ENCODE data around the gene CS.

The CS gene

GRCh38 chr12:56257071-56257470, 43.1 kb downstream of the CS start:
- Histone ChIP-seq H3K27me3 (ENCODE audit: control insufficient read depth, low read length) (no peaks in the 10 kb centered on the region), H3F3A (ENCODE audit: control insufficient read depth, insufficient read depth) (peaks cover 3% of the 10 kb centered on the region), H3K4me3 (ENCODE audit: low read length) (peak overlapping the region; percentile 100), H3K36me3 (ENCODE audit: control insufficient read depth, low read length) (peaks cover 50% of the 10 kb centered on the region), H3K9me2 (replicated peaks; ENCODE audit: control insufficient read depth, low read length) (no peaks in the 10 kb centered on the region), H3K79me2 (ENCODE audit: control insufficient read depth, low read length) (peaks cover 25% of the 10 kb centered on the region), H4K20me1 (ENCODE audit: control insufficient read depth, insufficient read depth, low read depth, low read length) (no peaks in the 10 kb centered on the region), H3K9me3 (ENCODE audit: control insufficient read depth, insufficient read depth, low read length) (no peaks in the 10 kb centered on the region), H3K4me1 (ENCODE audit: control insufficient read depth, low read length) (peaks cover 20% of the 10 kb centered on the region), H3K4me2 (ENCODE audit: low read length) (peak overlapping the region; percentile 100), H3K27ac (ENCODE audit: low read depth, low read length) (no peak overlapping the region)
- TF ChIP-seq EZH2phosphoT487 (IDR thresholded peaks at IDR 0.05; ENCODE audit: borderline replicate concordance, low read length), result no peak
- TF ChIP-seq, protein P1, sequence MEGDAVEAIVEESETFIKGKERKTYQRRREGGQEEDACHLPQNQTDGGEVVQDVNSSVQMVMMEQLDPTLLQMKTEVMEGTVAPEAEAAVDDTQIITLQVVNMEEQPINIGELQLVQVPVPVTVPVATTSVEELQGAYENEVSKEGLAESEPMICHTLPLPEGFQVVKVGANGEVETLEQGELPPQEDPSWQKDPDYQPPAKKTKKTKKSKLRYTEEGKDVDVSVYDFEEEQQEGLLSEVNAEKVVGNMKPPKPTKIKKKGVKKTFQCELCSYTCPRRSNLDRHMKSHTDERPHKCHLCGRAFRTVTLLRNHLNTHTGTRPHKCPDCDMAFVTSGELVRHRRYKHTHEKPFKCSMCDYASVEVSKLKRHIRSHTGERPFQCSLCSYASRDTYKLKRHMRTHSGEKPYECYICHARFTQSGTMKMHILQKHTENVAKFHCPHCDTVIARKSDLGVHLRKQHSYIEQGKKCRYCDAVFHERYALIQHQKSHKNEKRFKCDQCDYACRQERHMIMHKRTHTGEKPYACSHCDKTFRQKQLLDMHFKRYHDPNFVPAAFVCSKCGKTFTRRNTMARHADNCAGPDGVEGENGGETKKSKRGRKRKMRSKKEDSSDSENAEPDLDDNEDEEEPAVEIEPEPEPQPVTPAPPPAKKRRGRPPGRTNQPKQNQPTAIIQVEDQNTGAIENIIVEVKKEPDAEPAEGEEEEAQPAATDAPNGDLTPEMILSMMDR (IDR thresholded peaks at IDR 0.05; ENCODE audit: low read depth, low read length, poor library complexity, severe bottlenecking), result no peak

GRCh38 chr12:56256326-56256960, 43.7 kb downstream of the CS start:
- Histone ChIP-seq H3K4me3 (ENCODE audit: low read length) (peak overlapping the region; percentile 100; the same call in 1 of the 2 replicates), H3F3A (ENCODE audit: control insufficient read depth, insufficient read depth) (peaks cover 3% of the 10 kb centered on the region), H4K20me1 (ENCODE audit: control insufficient read depth, insufficient read depth, low read depth, low read length) (no peaks in the 10 kb centered on the region), H3K79me2 (ENCODE audit: control insufficient read depth, low read length) (peaks cover 25% of the 10 kb centered on the region), H3K9me2 (replicated peaks; ENCODE audit: control insufficient read depth, low read length) (no peaks in the 10 kb centered on the region), H3K4me2 (ENCODE audit: low read length) (peak overlapping the region; percentile 100), H3K9me3 (ENCODE audit: control insufficient read depth, insufficient read depth, low read length) (no peaks in the 10 kb centered on the region), H3K27ac (ENCODE audit: low read depth, low read length) (no peak overlapping the region), H3K4me1 (ENCODE audit: control insufficient read depth, low read length) (peaks cover 20% of the 10 kb centered on the region), H3K27me3 (ENCODE audit: control insufficient read depth, low read length) (no peaks in the 10 kb centered on the region), H3K36me3 (ENCODE audit: control insufficient read depth, low read length) (peaks cover 57% of the 10 kb centered on the region)
- TF ChIP-seq, protein P1 (IDR thresholded peaks at IDR 0.05; ENCODE audit: low read depth, low read length, poor library complexity, severe bottlenecking), result no peak
- no peak for TF ChIP-seq EZH2phosphoT487 (IDR thresholded peaks at IDR 0.05; ENCODE audit: borderline replicate concordance, low read length)

GRCh38 chr12:56255671-56256070, 44.5 kb downstream of the CS start:
- no peaks in the 10 kb centered on the region for H3K9me2 ChIP-seq (replicated peaks; ENCODE audit: control insufficient read depth, low read length)
- H3K27ac ChIP-seq (ENCODE audit: low read depth, low read length), result no peak overlapping the region
- H3K36me3 ChIP-seq (ENCODE audit: control insufficient read depth, low read length), result peaks cover 57% of the 10 kb centered on the region

More at GRCh38 chr12:56255671-56256070, 44.5 kb downstream of the CS start:
- TF ChIP-seq, protein P1 (IDR thresholded peaks at IDR 0.05; ENCODE audit: low read depth, low read length, poor library complexity, severe bottlenecking), result no peak
- no peak for TF ChIP-seq EZH2phosphoT487 (IDR thresholded peaks at IDR 0.05; ENCODE audit: borderline replicate concordance, low read length)
- Histone ChIP-seq H4K20me1 (ENCODE audit: control insufficient read depth, insufficient read depth, low read depth, low read length) (no peaks in the 10 kb centered on the region), H3K9me3 (ENCODE audit: control insufficient read depth, insufficient read depth, low read length) (no peaks in the 10 kb centered on the region), H3K4me1 (ENCODE audit: control insufficient read depth, low read length) (peaks cover 20% of the 10 kb centered on the region), H3K27me3 (ENCODE audit: control insufficient read depth, low read length) (no peaks in the 10 kb centered on the region), H3K4me3 (ENCODE audit: low read length) (no peak overlapping the region), H3K79me2 (ENCODE audit: control insufficient read depth, low read length) (peaks cover 25% of the 10 kb centered on the region), H3F3A (ENCODE audit: control insufficient read depth, insufficient read depth) (peaks cover 3% of the 10 kb centered on the region), H3K4me2 (ENCODE audit: low read length) (no peak overlapping the region)
